ENCODE data around the gene ALPK3.

DNA sequence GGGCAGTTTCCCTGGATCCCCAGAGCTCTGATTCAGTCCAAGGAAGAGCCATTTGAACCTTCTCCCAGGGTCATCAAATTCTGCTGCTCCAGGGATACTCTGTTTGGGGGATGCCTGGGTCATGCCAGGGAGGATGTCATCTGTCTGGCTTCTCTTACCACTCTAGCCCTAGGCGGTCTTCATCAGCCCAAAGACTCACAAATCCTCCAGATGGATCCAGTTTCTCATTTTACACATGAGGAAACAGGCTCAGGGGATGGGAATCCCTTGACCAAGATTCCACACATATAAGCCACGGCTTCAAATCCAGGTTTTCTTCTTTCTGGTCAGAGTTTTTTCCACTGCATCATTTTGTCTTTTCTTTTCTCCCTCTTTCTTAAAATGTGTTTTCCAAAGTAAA, 104.0 kb downstream of the ALPK3 start:
- TF ChIP-seq CTCF (IDR thresholded peaks at IDR 0.05) (no peak), POLR2AphosphoS5 (IDR thresholded peaks at IDR 0.05) (no peak), EP300 (IDR thresholded peaks at IDR 0.05) (no peak)

All from gastroesophageal sphincter (tissue), 3 donors.